Activated CD4-positive, alpha-beta T cell treated with anti-CD3 and anti-CD28 coated beads for 48 hours (primary cell): Measurements from ENCODE around the gene CCNY.
"Not testable (repeated sequence)": the region's sequence is repeated elsewhere in the genome, so short reads cannot be mapped to it uniquely, and the experiment has no call there.

Experiments
- DNase-seq: peaks from one replicate; pipeline ENCODE4 v3.0.0-alpha.2; 2020

The CCNY gene

DNA sequence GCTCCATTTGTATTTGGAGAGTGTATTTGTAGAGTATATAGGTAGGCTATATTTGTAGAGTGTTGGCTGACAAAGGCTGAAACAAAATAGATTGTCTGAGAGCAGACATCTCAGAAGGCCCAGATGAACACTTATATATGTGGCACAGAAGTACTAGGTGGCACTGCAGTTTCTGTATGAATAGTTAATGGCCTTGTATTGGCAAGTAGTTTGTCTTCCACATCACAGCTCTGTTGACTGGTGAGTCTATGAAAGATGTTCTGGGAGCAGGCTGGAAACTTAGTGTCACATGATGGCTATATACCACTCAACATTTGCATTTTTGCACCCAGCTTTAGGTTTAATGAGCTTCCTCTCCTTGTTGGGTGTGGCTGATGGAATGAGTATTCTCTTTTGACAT is 51.9 kb downstream of the CCNY start:
- DNase-seq = no peak

DNA sequence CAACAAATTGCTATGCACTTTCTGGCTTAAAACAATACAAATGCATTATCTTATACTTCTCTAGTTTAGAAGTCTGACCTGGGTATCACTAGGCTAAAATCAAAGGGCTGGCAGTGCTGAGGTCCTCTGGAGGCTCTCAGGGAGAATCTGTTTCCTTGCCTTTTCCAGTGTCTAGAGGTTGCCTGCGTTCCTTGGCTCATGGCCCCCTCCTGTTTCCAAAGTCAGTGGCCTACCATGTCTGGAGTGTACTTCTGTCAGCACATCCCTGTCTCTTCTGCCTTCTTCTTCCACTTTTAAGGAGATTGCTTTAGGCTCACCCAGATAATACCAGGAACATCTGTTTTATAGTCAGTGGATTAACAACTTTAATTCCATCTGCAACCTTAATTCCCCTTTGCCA is 52.4 kb downstream of the CCNY start:
- no peak for DNase-seq

DNA sequence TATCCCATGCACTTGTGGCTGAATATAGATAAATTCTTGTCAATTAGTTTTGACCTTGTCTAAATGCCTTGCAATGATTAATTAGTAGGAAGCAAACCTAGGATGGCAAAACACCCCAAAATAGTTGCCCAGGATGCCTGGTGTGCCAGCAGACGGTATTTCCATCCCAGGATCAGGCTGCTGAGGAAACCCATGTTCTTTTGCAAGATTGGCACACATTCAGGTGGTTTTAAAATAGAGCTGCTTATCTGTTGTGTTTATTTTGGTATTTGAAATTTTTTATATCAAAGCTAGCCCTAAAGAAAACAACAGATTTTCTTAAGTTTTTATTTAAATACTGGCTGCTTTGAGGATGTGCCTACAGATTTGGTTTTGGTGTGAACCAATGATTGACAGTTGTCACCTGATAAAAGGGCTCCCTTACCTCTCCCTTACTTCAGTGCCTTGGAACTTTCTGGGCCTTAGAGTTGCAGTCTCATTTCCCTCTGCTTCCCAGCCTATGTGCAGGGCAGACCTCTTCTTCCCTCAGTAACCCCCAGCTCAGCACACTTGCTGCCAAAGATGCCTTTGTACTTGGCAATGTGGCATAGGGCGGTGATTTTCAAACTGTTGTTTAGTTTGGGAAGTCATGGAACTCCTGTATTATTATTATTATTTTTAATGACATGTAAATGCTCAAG is 54.0 kb downstream of the CCNY start:
- DNase-seq = no peak

DNA sequence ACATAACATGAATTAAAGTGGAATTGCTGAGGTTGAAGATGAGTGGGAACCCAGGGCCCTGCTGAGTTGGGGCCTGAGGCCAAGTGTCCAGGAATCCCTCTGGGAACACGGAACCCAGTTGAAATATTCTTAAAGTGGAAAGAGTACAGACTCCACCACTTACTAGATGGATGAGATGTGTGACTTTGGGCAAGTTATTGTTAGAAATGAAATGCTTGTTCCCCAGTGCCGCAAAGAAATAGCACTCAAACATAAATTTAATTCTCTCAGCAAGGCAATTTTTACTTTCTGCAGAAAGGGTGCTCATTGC is 54.5 kb downstream of the CCNY start:
- no peak for DNase-seq

DNA sequence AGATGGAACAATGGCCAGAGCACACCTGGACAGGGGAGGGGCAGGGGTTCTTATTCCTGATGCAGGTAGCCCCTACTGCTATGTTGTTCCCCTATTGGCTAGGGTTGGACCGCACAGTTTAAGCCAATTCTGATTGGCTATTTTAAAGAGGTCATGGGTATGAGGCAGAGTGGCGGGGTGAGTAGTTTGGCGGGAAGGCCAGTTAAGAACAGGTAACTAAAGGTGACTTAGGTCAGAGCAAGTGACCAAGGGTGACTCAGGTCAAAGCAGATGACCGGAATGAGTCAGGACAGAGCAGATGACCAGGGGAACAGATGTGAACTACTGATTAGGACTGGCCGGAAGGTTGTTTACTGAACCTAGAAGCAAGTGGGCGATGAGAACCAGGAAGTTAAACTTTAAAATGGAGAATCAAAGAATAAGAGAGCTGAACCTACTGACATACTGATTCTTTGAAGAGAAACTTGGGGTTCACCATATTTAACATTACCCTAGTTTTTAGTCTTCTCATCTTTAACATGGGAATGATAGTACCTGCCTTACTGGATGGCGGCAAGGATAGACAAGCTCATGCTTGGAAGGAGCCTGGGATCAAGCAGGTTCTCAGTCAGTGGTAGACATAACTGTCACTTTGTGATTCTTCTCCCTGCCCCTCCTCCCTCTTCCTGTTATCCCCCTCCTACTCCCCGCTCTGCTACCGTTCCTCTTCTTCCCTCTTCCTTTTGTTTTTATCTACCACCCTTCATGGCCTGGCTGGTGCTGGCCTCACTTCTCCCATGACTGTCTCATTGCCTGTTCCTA is 55.0 kb downstream of the CCNY start:
- DNase-seq = no peak

DNA sequence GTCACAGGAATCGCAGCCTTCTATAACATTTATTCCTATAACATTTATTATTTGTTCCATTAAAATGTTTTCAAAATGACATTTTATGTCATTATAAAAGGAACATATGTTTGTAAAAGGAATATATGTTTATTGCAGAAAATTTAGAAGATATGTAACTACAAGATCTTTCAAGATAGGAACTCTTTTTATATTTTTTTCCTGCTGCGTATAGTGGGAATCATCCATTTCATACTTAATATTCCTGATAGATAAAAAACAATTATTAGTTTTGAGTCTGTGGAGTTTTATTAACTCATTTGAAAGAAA is 55.6 kb downstream of the CCNY start:
- no peak for DNase-seq

DNA sequence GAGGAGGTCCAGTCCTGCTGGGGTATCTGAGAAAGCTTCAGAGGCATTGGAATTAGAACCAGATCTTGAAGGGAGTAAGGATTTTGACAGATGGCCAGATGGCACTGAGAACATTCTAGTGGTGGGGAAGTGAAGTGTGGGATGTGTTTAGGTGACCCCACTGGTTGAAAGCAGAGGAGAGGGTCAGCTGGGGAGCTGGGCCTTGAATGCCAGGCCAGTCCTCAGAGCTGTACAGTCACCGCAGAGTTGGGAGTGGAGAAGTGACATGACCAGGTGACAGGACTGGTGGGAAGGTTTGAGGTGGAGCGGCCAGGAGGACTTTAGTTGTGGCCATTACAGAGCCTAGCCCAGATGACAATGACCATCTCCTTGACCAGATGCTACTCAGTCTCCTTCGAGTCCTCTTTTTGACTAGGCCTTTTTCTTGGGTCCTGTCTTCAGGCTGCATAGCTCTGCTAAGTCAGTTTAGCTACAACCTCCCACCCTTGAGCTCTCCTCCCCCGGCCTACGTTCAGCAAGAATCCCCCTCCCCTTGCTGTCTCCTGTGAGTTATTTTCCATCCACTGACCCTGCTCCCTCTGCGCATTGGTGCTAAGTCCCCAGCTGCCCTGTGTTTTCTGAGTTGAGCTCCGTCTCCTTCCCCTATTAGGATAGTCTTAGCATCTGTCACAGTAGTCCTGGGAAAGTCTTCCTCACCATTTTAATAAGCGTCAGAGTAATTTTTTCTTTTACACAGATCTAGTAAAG is 56.3 kb downstream of the CCNY start:
- DNase-seq = no peak

DNA sequence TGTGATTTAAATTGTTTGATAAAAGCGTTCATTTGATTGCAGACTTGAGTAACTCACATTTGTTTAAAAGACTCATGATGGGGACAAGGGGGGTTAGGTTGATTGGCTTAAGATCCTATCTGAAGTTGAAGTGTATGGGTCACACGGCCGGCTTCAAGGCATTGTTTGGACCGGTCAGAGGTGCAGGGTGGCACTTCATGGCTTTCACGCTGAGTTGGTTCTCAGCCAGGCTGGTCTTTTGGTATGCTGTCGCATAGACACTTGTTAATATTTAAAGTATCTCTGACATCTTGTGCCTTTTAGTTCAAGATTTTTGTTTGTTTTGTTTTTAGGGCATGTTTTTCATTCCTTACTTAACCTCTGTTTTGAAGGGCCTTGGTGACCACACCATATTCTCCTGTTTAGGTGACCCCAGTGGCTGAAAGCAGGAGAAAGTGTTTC is 58.1 kb downstream of the CCNY start:
- no peak for DNase-seq

DNA sequence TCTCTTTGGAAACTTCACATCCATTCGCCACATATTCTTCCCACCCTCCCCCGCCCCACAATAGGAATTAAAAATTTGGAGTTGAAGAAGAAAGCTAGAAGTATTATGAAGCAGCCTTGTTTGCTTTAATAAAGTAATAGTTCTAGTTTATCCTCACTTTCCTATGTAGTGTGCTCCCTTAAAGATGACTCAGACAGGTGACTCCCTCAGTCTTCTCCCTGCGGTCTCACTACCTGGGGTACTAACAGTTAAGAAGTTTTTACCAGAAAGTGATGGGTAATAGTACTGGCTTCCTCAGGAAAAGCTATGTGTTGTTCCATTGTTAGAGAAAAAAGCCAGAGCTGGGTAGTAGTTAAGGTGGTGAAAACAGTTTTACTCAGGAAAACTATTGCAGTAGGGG is 58.6 kb downstream of the CCNY start:
- no peak for DNase-seq

DNA sequence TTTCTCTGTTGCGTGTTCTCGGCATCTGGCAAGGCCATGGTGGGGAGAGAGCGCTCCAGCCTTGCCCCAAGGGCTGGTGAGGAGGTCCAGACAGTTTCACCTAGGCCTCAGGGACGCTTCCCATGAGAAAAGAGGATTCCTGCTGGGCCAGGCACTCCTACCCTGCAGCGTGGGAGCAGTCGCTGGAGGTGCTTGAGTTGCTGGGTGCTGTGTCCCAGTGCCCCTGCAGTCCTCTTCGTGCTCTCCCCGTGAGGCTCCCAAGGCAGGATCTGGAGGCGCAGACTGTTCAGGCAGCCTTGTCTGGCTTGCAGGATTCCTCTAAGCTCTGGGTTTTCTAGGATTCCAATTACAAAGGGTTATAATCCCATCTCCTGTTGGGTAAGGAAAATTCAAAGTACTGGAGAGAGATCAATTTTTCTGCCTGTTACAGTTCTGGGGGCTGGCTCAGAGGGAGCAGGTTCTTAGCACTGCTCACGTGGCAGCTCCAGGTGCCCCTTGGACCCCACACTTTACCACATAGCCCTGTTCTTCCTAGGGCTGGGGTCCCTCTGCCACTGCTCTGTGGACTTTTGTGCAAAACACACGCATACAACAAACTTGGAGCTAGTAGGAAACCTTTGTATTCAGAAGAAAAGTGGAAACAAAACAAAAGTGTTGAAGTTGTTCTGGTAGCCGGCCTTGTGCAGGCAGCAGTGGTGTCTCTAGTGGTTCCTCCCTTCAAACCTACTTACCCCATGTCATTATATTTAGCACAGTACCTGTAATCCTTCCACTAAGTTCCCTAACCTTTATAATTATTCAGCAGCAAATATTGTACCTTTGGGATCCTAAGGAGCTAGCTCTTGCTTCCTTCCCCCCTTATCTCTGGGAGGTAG is 60.5 kb downstream of the CCNY start:
- no peak for DNase-seq

DNA sequence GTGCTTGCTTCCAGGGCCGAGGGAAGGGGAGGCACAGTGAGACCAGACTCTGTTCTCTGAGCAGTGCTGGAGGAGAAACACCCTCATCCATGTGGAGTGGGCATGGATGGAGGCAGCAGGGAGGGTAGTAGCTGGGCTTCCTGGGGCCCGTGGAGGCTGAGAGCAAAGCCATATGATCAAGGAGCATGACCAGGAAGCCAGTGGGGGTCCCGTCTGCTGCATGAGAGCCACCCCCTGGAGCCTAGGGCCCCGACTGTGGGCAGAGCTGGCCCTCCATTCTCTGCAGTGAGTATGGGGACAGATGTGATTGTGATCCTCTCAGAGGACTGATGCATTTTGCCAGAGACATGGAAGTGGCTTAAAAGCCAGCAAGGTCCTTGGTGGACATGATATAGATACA is 61.6 kb downstream of the CCNY start:
- DNase-seq = no peak

DNA sequence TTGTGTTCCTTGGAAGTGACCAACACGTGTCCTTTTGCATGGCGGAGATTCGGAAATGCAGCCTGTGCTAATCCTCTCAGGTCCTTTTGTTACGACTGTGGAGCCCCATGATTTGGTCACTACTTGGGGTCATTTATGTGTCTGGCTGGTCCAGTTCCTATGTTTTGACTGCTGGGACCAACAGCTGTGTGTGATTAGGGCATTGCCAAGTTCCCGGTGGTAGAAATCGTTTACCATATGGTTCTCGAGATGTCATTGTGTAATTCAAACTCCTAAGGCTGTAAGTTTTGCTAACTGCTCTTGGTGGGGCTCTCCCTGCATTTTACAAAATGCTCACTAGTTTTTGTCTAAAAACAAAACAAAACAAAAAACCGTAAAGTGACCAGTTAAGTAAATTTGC is 62.0 kb downstream of the CCNY start:
- no peak for DNase-seq

DNA sequence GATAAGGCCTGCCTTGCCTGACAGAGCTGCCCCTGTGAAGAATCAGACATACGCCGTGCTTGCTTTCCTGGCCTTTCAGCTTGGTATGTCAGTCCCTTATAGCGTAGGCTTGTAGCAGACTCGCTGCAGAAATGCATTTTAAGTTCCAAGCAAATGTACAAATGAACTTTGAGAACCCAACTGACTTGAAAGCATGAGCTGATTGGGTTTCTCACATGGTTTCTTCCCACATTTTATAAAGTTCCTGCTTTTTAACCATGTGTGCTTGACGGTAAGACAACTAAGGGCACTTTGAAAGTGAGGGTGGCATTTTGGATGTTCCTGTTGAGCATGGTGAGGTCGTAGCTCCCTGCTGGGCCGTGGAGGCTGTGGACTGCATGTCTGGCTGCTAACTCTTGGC is 62.6 kb downstream of the CCNY start:
- DNase-seq = no peak

DNA sequence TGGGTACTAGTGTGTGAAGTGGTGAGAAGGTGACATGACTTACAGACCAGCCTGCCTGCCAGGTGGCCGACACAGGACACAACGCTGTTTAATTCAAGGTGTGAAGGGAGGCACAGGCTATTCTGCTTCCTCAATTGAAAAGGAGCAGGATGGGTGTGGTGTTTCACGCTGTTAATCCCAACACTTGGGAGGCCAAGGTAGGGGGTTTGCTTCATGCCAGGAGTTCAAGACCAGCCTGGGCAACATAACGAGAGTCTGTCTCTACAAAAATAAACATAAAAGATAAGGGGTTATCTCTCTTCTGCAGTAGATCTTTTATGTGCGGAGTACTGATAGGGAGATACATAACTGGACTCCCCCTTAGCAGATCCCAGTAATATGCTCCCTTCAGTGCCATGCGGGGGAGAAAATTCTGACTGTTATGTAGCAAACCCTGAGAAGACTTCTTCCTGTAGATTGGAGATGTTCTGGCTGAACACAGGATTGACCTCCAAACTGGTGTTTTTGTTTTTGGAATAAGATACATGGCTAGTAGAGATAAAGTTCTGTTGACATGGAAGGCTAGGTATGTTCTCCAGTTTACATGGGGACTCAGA is 63.2 kb downstream of the CCNY start:
- DNase-seq = no peak

DNA sequence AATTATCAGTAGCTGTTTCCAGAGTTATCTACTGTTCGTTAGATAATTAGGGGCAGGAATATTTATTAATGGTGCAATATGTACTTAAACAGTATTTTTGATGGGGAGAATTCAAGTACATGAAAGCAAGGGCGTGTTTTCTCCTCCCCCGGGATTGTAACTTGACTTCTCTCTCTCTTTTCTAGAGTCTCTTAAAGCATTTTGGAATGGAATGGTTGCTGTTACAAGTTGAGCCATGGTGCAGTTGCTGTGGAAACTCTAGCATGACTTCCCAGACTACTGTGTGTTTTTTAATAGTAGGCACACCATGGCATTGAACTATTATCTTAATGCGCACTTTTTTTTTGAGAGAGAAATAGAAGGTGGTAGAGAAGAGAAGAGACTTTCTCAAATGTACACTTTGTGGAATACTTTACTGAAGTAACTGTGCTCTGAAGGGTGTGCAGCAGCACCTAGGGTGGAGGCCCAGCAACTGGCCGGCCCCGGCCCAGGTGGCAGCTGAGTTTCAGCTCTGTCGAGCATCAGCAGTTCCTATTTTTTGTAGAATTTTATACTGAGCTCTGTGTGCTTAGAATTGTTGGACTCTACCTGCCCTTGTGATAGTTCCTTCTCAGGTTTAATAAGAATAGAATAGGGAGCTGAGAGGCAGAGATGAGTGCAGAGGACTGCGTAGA is 64.4 kb downstream of the CCNY start:
- DNase-seq = no peak

DNA sequence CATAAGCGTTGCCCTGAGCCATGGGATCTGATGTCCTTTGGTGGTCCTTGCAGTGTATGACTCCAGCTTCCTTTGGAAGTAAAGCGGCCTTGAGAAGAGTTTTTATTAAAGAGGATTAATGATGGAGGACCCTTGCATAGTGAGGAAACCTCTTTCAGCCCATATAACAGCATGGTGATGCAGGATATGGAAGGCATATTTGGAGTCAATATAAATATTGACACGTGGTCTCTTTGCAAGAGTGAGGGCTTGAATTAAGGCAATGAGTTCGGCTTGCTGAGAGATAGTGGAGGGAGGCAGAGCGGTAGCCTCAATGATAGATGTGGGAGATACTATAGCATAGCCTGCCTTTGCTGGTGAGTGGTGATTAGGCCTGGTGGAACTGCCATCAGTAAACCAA is 67.2 kb downstream of the CCNY start:
- DNase-seq = not testable (repeated sequence)

DNA sequence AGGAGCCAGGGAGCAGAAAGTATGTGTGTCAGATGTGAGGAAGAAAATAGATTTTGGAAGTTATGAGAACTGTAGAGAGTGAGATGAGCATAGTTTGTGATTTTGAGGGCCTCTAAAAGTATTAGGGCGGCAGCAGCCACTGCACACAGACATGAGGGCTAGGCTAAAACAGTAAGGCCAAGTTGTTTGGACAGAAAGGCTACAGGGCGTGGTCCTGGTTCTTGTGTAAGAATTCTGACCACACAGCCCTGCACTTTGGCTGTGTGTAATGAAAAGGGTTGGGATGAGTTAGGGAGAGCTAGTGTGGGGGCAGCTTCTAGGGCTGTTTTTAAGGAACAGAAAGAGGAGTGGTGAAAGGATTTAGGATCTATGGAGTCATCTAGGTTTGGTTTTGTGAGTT is 67.8 kb downstream of the CCNY start:
- DNase-seq = not testable (repeated sequence)

DNA sequence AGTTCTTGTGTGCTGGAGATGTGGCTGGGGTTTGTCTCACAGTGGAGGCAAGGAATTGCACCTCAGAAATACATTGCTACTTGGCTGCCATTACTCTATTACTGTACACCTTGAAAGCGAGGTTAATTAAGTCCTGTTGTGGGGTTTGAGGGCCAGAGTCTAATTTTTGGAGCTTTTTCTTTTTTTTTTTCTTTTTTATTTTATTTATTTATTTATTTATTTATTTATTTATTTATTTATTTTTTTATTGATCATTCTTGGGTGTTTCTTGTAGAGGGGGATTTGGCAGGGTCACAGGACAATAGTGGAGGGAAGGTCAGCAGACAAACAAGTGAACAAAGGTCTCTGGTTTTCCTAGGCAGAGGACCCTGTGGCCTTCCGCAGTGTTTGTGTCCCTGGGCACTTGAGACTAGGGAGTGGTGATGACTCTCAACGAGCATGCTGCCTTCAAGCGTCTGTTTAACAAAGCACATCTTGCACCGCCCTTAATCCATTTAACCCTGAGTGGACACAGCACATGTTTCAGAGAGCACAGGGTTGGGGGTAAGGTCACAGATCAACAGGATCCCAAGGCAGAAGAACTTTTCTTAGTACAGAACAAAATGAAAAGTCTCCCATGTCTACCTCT is 69.8 kb downstream of the CCNY start:
- DNase-seq = not testable (repeated sequence)

DNA sequence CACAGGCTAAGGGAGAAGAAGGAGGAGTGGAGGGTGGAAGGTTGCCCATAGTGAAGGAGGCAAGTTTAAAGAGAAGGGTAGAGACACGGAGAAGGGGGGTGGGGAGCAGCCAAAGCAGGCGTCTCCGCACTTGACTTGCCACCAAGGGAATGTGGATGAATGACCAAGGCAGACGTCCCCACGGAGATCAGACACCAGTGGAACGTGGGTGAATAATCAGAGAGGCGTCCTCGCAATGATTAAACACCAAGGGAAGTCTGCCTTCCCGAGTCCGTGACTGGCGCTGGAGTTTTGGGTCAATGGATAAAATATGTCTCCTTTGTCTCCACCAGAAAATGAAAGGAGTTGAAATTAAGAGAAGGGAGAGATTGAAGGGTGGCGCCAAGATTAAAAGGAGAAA is 71.4 kb downstream of the CCNY start:
- not testable (repeated sequence) for DNase-seq

DNA sequence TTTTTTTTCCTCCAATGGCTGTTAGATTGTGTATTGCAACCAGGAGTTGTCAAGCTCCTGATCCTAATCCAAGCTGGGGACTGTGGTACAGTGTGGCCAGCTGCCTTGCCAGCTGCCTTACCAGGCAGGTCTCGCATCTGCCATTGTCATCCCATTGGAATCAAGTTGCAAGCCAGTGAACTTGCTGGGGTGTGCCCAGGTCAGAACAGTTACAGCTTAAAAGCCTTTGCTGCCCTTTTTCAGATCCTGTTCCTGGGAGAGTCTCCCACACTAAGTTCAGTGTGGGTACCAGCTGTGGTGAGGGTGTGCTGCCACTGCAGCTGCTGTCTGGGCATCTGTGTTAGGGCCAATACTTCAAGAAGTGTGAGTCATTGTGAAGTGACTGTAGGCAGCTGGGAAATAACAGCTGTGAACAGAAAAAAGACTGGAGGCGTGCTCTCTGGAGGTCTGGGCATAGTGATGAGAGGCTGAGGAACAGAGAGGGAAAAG is 72.8 kb downstream of the CCNY start:
- DNase-seq = peak; percentile 32

DNA sequence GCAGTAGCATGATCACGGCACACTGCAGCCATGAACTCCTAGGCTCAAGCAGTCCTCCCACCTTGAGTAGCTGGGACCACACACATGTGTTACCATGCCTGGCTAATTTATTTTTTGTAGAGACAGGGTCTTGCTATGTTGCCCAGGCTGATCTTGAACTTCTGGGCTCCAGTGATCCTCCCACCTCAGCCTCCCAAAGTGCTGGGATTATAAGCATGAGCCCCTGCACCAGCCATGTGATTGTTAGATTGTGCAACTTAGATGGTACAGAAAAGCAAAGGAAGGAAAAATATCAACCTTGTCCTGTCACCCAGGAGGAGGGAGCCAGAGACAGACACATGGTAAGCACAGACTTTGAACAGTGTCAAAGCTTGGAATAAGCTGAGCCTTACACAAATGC is 73.5 kb downstream of the CCNY start:
- DNase-seq = no peak
